Measurements from ENCODE around the gene RET.

Gene RET

DNA sequence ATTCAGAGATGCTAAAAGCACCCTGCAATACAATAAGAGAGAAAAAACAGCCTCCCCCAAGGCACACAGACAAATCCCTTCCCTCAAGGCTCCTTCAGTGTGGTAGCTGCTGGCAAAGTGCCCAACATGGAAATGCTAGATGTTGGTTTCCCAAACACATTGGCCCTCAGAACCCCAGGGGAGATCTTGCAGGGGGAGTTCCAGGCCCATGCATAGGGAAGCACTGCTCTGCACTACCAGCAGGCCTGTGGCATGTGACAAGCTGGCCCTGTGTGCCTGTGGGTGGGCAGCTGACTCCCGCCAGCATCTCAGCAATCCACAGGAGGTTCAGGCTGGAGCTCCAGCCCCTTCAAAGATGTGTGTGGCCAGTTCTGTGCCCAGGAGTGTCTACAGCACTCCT lies 44.6 kb downstream of the RET start:
- no peak for DNase-seq (ENCODE audit: low read depth, low spot score)
- TF ChIP-seq, protein P1, sequence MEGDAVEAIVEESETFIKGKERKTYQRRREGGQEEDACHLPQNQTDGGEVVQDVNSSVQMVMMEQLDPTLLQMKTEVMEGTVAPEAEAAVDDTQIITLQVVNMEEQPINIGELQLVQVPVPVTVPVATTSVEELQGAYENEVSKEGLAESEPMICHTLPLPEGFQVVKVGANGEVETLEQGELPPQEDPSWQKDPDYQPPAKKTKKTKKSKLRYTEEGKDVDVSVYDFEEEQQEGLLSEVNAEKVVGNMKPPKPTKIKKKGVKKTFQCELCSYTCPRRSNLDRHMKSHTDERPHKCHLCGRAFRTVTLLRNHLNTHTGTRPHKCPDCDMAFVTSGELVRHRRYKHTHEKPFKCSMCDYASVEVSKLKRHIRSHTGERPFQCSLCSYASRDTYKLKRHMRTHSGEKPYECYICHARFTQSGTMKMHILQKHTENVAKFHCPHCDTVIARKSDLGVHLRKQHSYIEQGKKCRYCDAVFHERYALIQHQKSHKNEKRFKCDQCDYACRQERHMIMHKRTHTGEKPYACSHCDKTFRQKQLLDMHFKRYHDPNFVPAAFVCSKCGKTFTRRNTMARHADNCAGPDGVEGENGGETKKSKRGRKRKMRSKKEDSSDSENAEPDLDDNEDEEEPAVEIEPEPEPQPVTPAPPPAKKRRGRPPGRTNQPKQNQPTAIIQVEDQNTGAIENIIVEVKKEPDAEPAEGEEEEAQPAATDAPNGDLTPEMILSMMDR (IDR thresholded peaks at IDR 0.05; ENCODE audit: insufficient read depth, low read length, missing control alignments), result no peak
- ChIA-PET CTCF (no interaction called here), POLR2A (no interaction called here)
- no peak overlapping the region for H3K4me3 ChIP-seq (ENCODE audit: low read depth, low read length)

DNA sequence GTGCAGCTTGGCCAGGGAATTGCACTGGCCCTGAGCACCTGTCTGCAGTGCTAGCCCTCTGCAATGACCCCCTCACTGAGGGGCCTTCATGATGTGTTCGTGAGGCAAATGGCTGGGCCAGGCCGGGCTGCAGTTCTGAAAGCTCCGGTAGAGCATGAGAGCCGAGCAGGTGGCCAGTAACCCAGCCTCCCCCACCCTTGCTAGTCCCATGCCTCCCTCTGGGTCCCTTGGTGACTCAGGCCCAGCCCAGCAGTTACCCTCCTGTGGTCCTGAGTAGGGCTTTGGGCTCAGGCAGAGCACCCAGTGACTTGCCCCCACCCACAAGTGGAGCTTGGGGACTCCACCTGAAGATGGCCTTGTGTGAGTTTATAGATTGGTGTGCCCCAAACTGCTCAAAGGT lies 45.2 kb downstream of the RET start:
- POLR2A ChIA-PET, result no interaction called here
- TF ChIP-seq, protein P1 (IDR thresholded peaks at IDR 0.05; ENCODE audit: insufficient read depth, low read length, missing control alignments), result no peak
- no peak for DNase-seq (ENCODE audit: low read depth, low spot score)
- H3K4me3 ChIP-seq (ENCODE audit: low read depth, low read length), result no peak overlapping the region
- CTCF ChIA-PET, result interaction anchor here (1.1 to 1.2 kb wide), 2 partner anchors 15 to 18 kb away, joined by 3 to 4 read pairs; no protein-coding TSS in a partner anchor

DNA sequence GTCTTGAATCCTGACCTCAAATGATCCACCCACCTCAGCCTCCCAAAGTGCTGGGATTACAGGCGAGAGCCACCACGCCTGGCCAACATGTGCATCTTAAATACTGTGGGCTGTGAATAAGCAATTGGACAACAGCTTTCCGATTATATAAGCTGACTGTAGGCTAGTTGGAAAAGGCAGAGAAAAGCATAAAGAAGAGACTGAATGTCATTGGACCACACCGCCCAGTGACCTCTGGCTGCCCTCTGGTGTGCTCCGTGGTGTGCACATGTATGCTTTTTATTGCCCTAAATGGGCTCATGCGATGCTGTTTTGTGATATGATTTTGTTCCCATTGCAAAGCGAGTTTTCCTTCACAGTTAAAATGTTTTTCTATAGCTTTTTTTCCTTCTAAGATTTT lies 46.0 kb downstream of the RET start:
- ChIA-PET CTCF (interaction anchor here (1.1 to 1.2 kb wide), 2 partner anchors 16 to 18 kb away, joined by 3 to 4 read pairs; no protein-coding TSS in a partner anchor), POLR2A (no interaction called here)
- H3K4me3 ChIP-seq (ENCODE audit: low read depth, low read length), result no peak overlapping the region
- DNase-seq (ENCODE audit: low read depth, low spot score), result no peak
- TF ChIP-seq, protein P1 (IDR thresholded peaks at IDR 0.05; ENCODE audit: insufficient read depth, low read length, missing control alignments), result no peak

DNA sequence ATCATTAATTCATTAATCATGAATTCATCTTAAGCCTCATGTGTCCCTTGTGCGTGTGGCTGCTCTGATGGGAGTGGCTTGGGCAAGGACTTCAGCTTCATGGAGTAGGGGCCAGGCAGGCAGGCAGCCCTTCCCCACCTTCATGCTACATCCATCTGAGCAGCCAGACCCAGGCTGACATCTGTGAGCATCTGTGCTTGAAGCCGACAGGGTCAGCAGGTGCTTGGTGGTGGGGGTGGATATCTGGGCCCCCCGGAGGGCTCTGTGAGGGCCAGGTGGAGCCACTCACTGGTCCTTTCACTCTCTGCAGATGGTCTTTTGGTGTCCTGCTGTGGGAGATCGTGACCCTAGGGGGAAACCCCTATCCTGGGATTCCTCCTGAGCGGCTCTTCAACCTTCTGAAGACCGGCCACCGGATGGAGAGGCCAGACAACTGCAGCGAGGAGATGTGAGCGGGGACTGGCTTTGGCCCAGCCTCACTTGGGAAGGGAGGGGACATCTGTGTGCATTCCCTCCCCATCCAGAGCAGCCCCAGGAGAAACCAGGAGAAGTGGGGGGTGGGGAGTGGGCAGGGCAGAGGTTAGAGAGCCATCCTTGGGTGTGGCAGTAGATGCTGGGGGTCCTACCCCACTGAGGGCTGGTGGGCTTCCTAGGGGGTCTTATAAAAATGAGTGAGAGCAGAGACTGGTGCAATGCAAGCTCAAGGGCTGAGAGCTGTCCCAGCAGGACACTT lies 46.7 kb downstream of the RET start:
- TF ChIP-seq, protein P1 (IDR thresholded peaks at IDR 0.05; ENCODE audit: insufficient read depth, low read length, missing control alignments), result no peak
- H3K4me3 ChIP-seq (ENCODE audit: low read depth, low read length), result no peak overlapping the region
- ChIA-PET POLR2A (no interaction called here), CTCF (interaction anchor here (1.1 to 1.2 kb wide), 2 partner anchors 17 to 19 kb away, joined by 3 to 4 read pairs; no protein-coding TSS in a partner anchor)
- DNase-seq (ENCODE audit: low read depth, low spot score), result no peak

DNA sequence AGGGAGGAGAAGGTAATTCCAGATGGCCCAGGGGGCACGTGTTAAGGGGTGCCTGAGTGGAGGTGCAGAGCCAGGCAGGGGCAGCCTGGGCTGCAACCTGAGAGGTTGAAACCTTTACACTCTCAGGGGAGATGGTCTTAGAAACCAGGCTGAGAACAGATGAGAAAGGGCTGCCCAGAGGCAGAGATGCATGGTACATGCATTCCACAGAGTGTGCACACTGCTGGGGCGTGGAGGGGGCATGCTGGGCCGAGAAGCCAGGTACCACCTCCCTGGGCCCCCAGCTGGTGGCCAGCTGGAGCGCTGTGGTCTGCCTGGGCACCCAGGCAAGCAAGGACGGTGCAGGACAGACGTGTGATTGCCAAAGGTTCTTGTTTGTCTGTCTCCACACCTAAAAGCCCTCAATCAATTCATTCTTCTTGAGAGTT lies 47.2 kb downstream of the RET start:
- TF ChIP-seq, protein P1 (IDR thresholded peaks at IDR 0.05; ENCODE audit: insufficient read depth, low read length, missing control alignments), result no peak
- no peak overlapping the region for H3K4me3 ChIP-seq (ENCODE audit: low read depth, low read length)
- ChIA-PET CTCF (no interaction called here), POLR2A (no interaction called here)
- DNase-seq (ENCODE audit: low read depth, low spot score), result no peak

DNA sequence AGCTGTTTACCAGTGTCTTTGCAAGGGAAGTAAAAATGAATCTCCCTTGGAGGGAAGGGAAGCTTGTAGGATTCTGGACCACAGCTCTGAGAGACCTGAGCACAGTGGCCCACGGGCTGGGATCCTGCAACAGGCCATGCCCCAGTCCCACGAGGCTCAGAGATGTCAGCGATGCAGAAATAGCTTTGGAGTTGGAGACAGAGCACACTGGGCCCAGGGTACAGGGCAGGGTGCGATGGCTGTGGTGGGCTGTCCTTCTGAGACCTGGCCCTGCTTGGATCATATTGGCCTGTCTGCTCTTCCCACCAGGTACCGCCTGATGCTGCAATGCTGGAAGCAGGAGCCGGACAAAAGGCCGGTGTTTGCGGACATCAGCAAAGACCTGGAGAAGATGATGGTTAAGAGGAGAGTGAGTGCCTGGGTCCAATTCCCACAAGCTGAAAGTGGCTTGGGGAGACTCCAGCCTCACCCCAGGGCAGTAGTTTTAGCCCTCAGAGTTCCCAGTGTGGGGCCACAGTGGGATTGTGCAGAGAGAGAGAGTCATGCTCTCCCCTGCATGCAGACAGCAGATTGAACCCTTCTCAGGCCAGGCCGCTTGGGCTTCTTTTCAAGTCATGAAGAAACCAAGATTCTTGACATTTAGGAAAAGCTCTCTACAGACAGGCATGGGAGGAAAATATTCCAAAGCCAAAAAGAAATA lies 47.9 kb downstream of the RET start:
- CTCF ChIA-PET, result no interaction called here
- POLR2A ChIA-PET, result no interaction called here
- no peak for DNase-seq (ENCODE audit: low read depth, low spot score)
- no peak overlapping the region for H3K4me3 ChIP-seq (ENCODE audit: low read depth, low read length)
- TF ChIP-seq, protein P1 (IDR thresholded peaks at IDR 0.05; ENCODE audit: insufficient read depth, low read length, missing control alignments), result no peak
